Fibroblast of the aortic adventitia (primary cell): ENCODE data around the gene LFNG. TPM values are rescaled to one million over a fixed set of nuclear protein-coding genes. Genes with fewer than 3 reads are reported as not detected.

Source experiments
- DNase-seq: peaks from one replicate; pipeline ENCODE4 v3.0.0-alpha.2; 2010; ENCODE audit warnings: low read depth
- H3K4me3 ChIP-seq: 2 replicates; pipeline ENCODE4 v1.5.1; 2011; ENCODE audit warnings: low read depth, mild to moderate bottlenecking, control low read depth, low read length, moderate library complexity
- CTCF ChIP-seq: IDR thresholded peaks from 2 replicates; pipeline ENCODE4 v1.5.1; 2011; ENCODE audit warnings: mild to moderate bottlenecking, low read length, control low read depth, inconsistent platforms; ENCODE audit not compliant: insufficient read depth
- total RNA-seq: library from RNA; depleted of rRNA; stranded (reverse); fragments of >200 nt; gene quantifications from 2 replicates; pipeline ENCODE4 v1.2.3, GENCODE V29; 2012; ENCODE audit warnings: low replicate concordance

Gene LFNG
- total RNA-seq, 1 donor = 0.72 TPM

GRCh38 chr7:2517026-2517425 lies 2.5 kb upstream of the LFNG start:
- peak; percentile 11 for TF ChIP-seq CTCF
- DNase-seq = peak; percentile 78
- no peak overlapping the region for H3K4me3 ChIP-seq

- TF ChIP-seq CTCF = no peak
- H3K4me3 ChIP-seq = no peak overlapping the region
- peak; percentile 16 for DNase-seq
Measured at GRCh38 chr7:2517678-2518507, 1.7 kb upstream of the LFNG start.

GRCh38 chr7:2518737-2519118 lies 846 bp upstream of the LFNG start:
- DNase-seq = no peak
- no peak for TF ChIP-seq CTCF
- no peak overlapping the region for H3K4me3 ChIP-seq

GRCh38 chr7:2520131-2520760 lies 672 bp downstream of the LFNG start:
- no peak overlapping the region for H3K4me3 ChIP-seq
- DNase-seq = no peak
- TF ChIP-seq CTCF = no peak

GRCh38 chr7:2520761-2521290 lies 1.3 kb downstream of the LFNG start:
- no peak overlapping the region for H3K4me3 ChIP-seq
- no peak for DNase-seq

GRCh38 chr7:2521341-2521745 lies 1.8 kb downstream of the LFNG start:
- DNase-seq = no peak
- no peak for TF ChIP-seq CTCF
- H3K4me3 ChIP-seq = no peak overlapping the region

More at GRCh38 chr7:2520761-2521290, 1.3 kb downstream of the LFNG start:
- TF ChIP-seq CTCF = no peak
